ENCODE measurements around the gene HPX. TPM values are rescaled to one million over a fixed set of nuclear protein-coding genes. Genes with fewer than 3 reads are reported as not detected.

HPX gene
- total RNA-seq, 4 donors from 2014 or later = 0.33 to 0.67 TPM; not detected in 2

- H3K4me1 ChIP-seq = peaks cover 11 to 16% of the 10 kb centered on the region in 2 donors
- intact Hi-C loops (cut with DNase I) = loop anchor here (10.0 kb wide), 2 partner anchors 210 to 240 kb away; partner anchors contain the start of genes CNGA4, FHIP1B and MRPL17
- no peak overlapping the region for H3K4me3 ChIP-seq (replicated peaks in 1 of 3)
- H3K9me3 ChIP-seq = no peaks in the 10 kb centered on the region
- no peaks in the 10 kb centered on the region for H3K27me3 ChIP-seq
- H3K36me3 ChIP-seq = peaks cover 11 to 15% of the 10 kb centered on the region in 2 donors
- TF ChIP-seq CTCF (IDR thresholded peaks at IDR 0.05) (no peak), POLR2A (IDR thresholded peaks at IDR 0.05) (no peak)
- H3K27ac ChIP-seq = peak overlapping the region in 1 of 3 donors; percentile 92
- no peak for DNase-seq
- 66 to 72% methylated on average over 3 of the region's 3 CpGs for WGBS, 2 donors
These were observed 34.2 kb upstream of the HPX start for GRCh38 chr11:6474806-6475500.

- H3K27ac ChIP-seq = peak overlapping the region; percentile 81 to 92 (median 90)
- DNase-seq = no peak
- H3K4me3 ChIP-seq (replicated peaks in 1 of 3) = peak overlapping the region in 2 of 3 donors; percentile 17 to 76
- TF ChIP-seq POLR2A (IDR thresholded peaks at IDR 0.05) (no peak), CTCF (IDR thresholded peaks at IDR 0.05) (no peak)
- H3K4me1 ChIP-seq = peaks cover 11 to 13% of the 10 kb centered on the region in 2 donors
- H3K36me3 ChIP-seq = peaks cover 11 to 15% of the 10 kb centered on the region in 2 donors
- H3K27me3 ChIP-seq = no peaks in the 10 kb centered on the region
- intact Hi-C loops (cut with DNase I) = loop anchor here (10.0 kb wide), 2 partner anchors 210 to 240 kb away; partner anchors contain the start of genes CNGA4, FHIP1B and MRPL17
- 26 to 34% methylated on average over 7 of the region's 7 CpGs for WGBS, 2 donors
- no peaks in the 10 kb centered on the region for H3K9me3 ChIP-seq
These were observed 33.6 kb upstream of the HPX start for GRCh38 chr11:6474413-6474792.

GRCh38 chr11:6473451-6474412 is 32.9 kb upstream of the HPX start, which contains the start of gene TRIM3:
Gene TRIM3 (minus strand): TSS chr11:6473941. CDS start chr11:6465695, 8,246 bp downstream.
- peak; percentile 95 to 96 for DNase-seq
- Histone ChIP-seq H3K36me3 (peaks cover 11 to 15% of the 10 kb centered on the region in 2 donors), H3K4me1 (peaks cover 11 to 18% of the 10 kb centered on the region in 2 donors), H3K27ac (peak within 1 kb of the TSS; percentile 81 to 92 (median 90)), H3K4me3 (replicated peaks in 1 of 3) (peak within 1 kb of the TSS; percentile 69 to 76 (median 74)), H3K27me3 (no peaks in the 10 kb centered on the region), H3K9me3 (no peaks in the 10 kb centered on the region)
- intact Hi-C loops (cut with DNase I) = loop anchor here (10.0 kb wide), 2 partner anchors 211 to 239 kb away; partner anchors contain the start of genes CNGA4, FHIP1B and MRPL17
- WGBS, 2 donors = 0% methylated on average over 27 to 30 of the region's 87 CpGs
- peak; percentile 74 to 84 for TF ChIP-seq POLR2A (IDR thresholded peaks at IDR 0.05)
- TF ChIP-seq CTCF (IDR thresholded peaks at IDR 0.05) = peak in 1 of 6 experiments; percentile 17

GRCh38 chr11:6472934-6473333 is 32.1 kb upstream of the HPX start:
- intact Hi-C loops (cut with DNase I) = loop anchor here (10.0 kb wide), 2 partner anchors 212 to 238 kb away; partner anchors contain the start of genes CNGA4, FHIP1B and MRPL17
- H3K9me3 ChIP-seq = no peaks in the 10 kb centered on the region
- no peak for DNase-seq
- no CpG with 5 or more reads among the region's 1 CpG for WGBS, 2 donors
- no peaks in the 10 kb centered on the region for H3K27me3 ChIP-seq
- peaks cover 8% of the 10 kb centered on the region in 2 donors for H3K36me3 ChIP-seq
- peak overlapping the region in 1 of 3 donors; percentile 67 for H3K27ac ChIP-seq
- H3K4me3 ChIP-seq (replicated peaks in 1 of 3) = peak overlapping the region in 1 of 3 donors; percentile 76
- TF ChIP-seq CTCF (IDR thresholded peaks at IDR 0.05) (no peak), POLR2A (IDR thresholded peaks at IDR 0.05) (no peak)
- peaks cover 11 to 19% of the 10 kb centered on the region in 2 donors for H3K4me1 ChIP-seq

Data from thyroid gland (tissue), 4 donors.